Parathyroid adenoma (tissue), 2 donors: Measurements from ENCODE around the gene CAPZA2.
"Not testable (repeated sequence)": the region's sequence is repeated elsewhere in the genome, so short reads cannot be mapped to it uniquely, and the experiment has no call there.

ENCODE experiments used
- H2AFZ ChIP-seq: fragments of 300-600 bp; sonication (generic); one replicate; pipeline ENCODE4 v1.7.0; 2017; ENCODE audit warnings: antibody characterized with exemption, mild to moderate bottlenecking
- H3K27ac ChIP-seq: fragments of 300-600 bp; sonication (generic); one replicate; pipeline ENCODE4 v1.7.0; 2017
- H3K27me3 ChIP-seq: fragments of 300-600 bp; sonication (generic); one replicate; pipeline ENCODE4 v1.7.0; 2017; ENCODE audit warnings: low read length; ENCODE audit not compliant: control insufficient read depth, insufficient read depth
- H3K36me3 ChIP-seq: fragments of 300-600 bp; sonication (generic); one replicate; pipeline ENCODE4 v1.7.0; 2017; ENCODE audit warnings: low read length; ENCODE audit not compliant: control insufficient read depth, insufficient read depth
- H3K4me1 ChIP-seq: fragments of 300-600 bp; sonication (generic); one replicate; pipeline ENCODE4 v1.7.0; 2017; ENCODE audit warnings: control low read depth
- H3K4me2 ChIP-seq: fragments of 300-600 bp; sonication (generic); one replicate; pipeline ENCODE4 v1.7.0; 2017; ENCODE audit warnings: low read length
- H3K4me3 ChIP-seq: fragments of 300-600 bp; sonication (generic); one replicate; pipeline ENCODE4 v1.7.0; 2017; ENCODE audit warnings: low read depth, low read length
- H3K79me2 ChIP-seq: fragments of 300-600 bp; sonication (generic); one replicate; pipeline ENCODE4 v1.7.0; 2017; ENCODE audit warnings: control low read depth
- H3K9ac ChIP-seq: fragments of 300-600 bp; sonication (generic); one replicate; pipeline ENCODE4 v1.7.0; 2017; ENCODE audit warnings: mild to moderate bottlenecking
- H3K9me3 ChIP-seq: fragments of 300-600 bp; sonication (generic); one replicate; pipeline ENCODE4 v1.7.0; 2017; ENCODE audit warnings: low read length; ENCODE audit not compliant: control insufficient read depth
- TF ChIP-seq, protein P1 (sequence below): fragments of 300-600 bp; sonication (generic); IDR thresholded peaks from one replicate; pipeline ENCODE4 v1.7.0; 2017; ENCODE audit warnings: antibody characterized with exemption, mild to moderate bottlenecking
- donor health status: primary hyperparathyroidism.

The CAPZA2 gene

DNA sequence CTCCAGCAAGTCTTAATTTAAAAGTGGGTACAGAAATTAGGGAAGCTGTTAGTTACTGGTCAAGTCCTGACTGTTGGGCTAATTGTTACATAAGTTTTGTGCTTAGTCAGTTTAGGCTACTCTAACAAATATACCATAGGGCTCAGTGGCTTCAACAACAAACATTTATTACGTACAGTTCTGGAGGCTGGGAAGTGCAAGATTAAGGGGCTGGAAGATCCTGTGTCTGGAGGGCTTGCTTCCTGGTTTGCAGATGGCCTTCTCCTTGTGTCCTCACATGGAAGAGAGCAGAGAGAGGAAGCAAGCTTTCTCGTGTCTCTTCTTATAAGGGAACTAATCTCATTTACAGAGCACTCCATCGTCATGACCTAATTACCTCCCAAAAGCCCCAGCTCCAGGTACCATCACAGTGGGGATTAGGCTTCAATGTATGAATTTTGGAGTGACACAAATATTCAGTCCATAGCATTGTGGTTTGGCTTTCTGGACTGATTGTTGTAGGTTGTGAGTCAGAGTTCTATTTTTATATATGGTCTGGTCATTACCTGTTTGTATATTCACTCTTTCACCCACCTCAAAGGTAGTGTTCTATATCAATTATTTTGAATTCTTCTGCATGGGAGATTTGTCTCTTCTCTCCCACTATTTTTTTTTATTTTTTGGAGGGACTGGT, 108.0 kb downstream of the CAPZA2 start:
- TF ChIP-seq, protein P1, sequence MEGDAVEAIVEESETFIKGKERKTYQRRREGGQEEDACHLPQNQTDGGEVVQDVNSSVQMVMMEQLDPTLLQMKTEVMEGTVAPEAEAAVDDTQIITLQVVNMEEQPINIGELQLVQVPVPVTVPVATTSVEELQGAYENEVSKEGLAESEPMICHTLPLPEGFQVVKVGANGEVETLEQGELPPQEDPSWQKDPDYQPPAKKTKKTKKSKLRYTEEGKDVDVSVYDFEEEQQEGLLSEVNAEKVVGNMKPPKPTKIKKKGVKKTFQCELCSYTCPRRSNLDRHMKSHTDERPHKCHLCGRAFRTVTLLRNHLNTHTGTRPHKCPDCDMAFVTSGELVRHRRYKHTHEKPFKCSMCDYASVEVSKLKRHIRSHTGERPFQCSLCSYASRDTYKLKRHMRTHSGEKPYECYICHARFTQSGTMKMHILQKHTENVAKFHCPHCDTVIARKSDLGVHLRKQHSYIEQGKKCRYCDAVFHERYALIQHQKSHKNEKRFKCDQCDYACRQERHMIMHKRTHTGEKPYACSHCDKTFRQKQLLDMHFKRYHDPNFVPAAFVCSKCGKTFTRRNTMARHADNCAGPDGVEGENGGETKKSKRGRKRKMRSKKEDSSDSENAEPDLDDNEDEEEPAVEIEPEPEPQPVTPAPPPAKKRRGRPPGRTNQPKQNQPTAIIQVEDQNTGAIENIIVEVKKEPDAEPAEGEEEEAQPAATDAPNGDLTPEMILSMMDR, result no peak
- H3K4me2 ChIP-seq, result no peak overlapping the region
- peaks cover 11% of the 10 kb centered on the region for H3K79me2 ChIP-seq
- no peak overlapping the region for H3K27ac ChIP-seq
- no peaks in the 10 kb centered on the region for H3K27me3 ChIP-seq
- H3K4me1 ChIP-seq, result no peaks in the 10 kb centered on the region
- no peak overlapping the region for H3K4me3 ChIP-seq
- H2AFZ ChIP-seq, result no peak overlapping the region
- H3K9me3 ChIP-seq, result no peaks in the 10 kb centered on the region
- H3K9ac ChIP-seq, result no peak overlapping the region
- no peaks in the 10 kb centered on the region for H3K36me3 ChIP-seq

DNA sequence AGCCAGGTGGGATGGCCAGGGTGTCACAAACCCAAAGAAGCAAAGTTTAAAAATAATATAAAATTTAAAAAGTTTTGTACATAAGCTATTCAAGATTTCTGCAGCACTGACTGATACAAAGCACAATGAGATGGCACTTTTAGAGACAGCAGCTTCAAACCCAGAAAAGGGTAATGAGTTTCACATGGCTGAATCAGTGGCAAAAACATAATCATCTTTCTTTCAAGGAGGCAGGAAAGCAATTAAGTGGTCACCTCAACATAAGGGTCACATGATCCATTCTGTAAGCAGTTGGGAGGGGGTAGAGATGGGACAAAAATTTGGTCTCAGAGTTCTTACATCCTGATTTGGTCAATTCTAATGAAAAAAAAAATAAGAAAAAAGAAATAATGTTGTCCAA, 108.8 kb downstream of the CAPZA2 start:
- H3K9ac ChIP-seq, H3K27me3 ChIP-seq, H3K27ac ChIP-seq, H3K36me3 ChIP-seq, H3K9me3 ChIP-seq, H3K4me2 ChIP-seq, H3K4me3 ChIP-seq, H3K4me1 ChIP-seq, H2AFZ ChIP-seq: not testable (repeated sequence)
- peaks cover 11% of the 10 kb centered on the region for H3K79me2 ChIP-seq
